ENCODE data around the gene CHST3.

Gene CHST3

GRCh38 chr10:71972746-71973695 lies 8.8 kb downstream of the CHST3 start:
- TF ChIP-seq, protein P1, sequence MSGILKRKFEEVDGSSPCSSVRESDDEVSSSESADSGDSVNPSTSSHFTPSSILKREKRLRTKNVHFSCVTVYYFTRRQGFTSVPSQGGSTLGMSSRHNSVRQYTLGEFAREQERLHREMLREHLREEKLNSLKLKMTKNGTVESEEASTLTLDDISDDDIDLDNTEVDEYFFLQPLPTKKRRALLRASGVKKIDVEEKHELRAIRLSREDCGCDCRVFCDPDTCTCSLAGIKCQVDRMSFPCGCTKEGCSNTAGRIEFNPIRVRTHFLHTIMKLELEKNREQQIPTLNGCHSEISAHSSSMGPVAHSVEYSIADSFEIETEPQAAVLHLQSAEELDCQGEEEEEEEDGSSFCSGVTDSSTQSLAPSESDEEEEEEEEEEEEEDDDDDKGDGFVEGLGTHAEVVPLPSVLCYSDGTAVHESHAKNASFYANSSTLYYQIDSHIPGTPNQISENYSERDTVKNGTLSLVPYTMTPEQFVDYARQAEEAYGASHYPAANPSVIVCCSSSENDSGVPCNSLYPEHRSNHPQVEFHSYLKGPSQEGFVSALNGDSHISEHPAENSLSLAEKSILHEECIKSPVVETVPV (CRISPR knock-in tag; IDR thresholded peaks at IDR 0.05), result no peak
- TF ChIP-seq RARB (CRISPR knock-in tag; IDR thresholded peaks at IDR 0.05) (no peak), PPARA (CRISPR knock-in tag; IDR thresholded peaks at IDR 0.05; ENCODE audit: borderline replicate concordance) (no peak), ZNF70 (CRISPR knock-in tag; IDR thresholded peaks at IDR 0.05) (no peak), ZFP30 (CRISPR knock-in tag; IDR thresholded peaks at IDR 0.05) (no peak), SNAI2 (CRISPR knock-in tag; IDR thresholded peaks at IDR 0.05) (no peak), TSHZ2 (CRISPR knock-in tag; IDR thresholded peaks at IDR 0.05) (no peak)
- TF ChIP-seq, protein P2, sequence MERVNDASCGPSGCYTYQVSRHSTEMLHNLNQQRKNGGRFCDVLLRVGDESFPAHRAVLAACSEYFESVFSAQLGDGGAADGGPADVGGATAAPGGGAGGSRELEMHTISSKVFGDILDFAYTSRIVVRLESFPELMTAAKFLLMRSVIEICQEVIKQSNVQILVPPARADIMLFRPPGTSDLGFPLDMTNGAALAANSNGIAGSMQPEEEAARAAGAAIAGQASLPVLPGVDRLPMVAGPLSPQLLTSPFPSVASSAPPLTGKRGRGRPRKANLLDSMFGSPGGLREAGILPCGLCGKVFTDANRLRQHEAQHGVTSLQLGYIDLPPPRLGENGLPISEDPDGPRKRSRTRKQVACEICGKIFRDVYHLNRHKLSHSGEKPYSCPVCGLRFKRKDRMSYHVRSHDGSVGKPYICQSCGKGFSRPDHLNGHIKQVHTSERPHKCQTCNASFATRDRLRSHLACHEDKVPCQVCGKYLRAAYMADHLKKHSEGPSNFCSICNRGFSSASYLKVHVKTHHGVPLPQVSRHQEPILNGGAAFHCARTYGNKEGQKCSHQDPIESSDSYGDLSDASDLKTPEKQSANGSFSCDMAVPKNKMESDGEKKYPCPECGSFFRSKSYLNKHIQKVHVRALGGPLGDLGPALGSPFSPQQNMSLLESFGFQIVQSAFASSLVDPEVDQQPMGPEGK (CRISPR knock-in tag; IDR thresholded peaks at IDR 0.05; ENCODE audit: borderline replicate concordance), result no peak
- TF ChIP-seq, protein P3, sequence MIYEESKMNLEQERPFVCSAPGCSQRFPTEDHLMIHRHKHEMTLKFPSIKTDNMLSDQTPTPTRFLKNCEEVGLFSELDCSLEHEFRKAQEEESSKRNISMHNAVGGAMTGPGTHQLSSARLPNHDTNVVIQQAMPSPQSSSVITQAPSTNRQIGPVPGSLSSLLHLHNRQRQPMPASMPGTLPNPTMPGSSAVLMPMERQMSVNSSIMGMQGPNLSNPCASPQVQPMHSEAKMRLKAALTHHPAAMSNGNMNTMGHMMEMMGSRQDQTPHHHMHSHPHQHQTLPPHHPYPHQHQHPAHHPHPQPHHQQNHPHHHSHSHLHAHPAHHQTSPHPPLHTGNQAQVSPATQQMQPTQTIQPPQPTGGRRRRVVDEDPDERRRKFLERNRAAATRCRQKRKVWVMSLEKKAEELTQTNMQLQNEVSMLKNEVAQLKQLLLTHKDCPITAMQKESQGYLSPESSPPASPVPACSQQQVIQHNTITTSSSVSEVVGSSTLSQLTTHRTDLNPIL (CRISPR knock-in tag; IDR thresholded peaks at IDR 0.05; ENCODE audit: low read depth), result no peak
- ATAC-seq, result no peak

- TF ChIP-seq OSR1 (CRISPR knock-in tag; IDR thresholded peaks at IDR 0.05) (no peak), POU6F1 (CRISPR knock-in tag; IDR thresholded peaks at IDR 0.05; ENCODE audit: borderline replicate concordance, low read depth) (no peak), GLIS3 (CRISPR knock-in tag; IDR thresholded peaks at IDR 0.05) (no peak), RARB (CRISPR knock-in tag; IDR thresholded peaks at IDR 0.05) (no peak), TOX (CRISPR knock-in tag; IDR thresholded peaks at IDR 0.05; ENCODE audit: borderline replicate concordance) (no peak), SNAI2 (CRISPR knock-in tag; IDR thresholded peaks at IDR 0.05) (no peak), ZNF70 (CRISPR knock-in tag; IDR thresholded peaks at IDR 0.05) (no peak), ESRRG (CRISPR knock-in tag; IDR thresholded peaks at IDR 0.05) (no peak), CSDC2 (CRISPR knock-in tag; IDR thresholded peaks at IDR 0.05) (no peak), ZNF8 (CRISPR knock-in tag; IDR thresholded peaks at IDR 0.05) (no peak), ZNF565 (CRISPR knock-in tag; conservative IDR thresholded peaks at IDR 0.05; ENCODE audit: low read depth) (no peak), ISL1 (CRISPR knock-in tag; IDR thresholded peaks at IDR 0.05) (no peak), ZC3H10 (CRISPR knock-in tag; IDR thresholded peaks at IDR 0.05) (no peak)
- TF ChIP-seq, protein P2 (CRISPR knock-in tag; IDR thresholded peaks at IDR 0.05; ENCODE audit: borderline replicate concordance), result no peak
- TF ChIP-seq, protein P3 (CRISPR knock-in tag; IDR thresholded peaks at IDR 0.05; ENCODE audit: low read depth), result no peak
- ATAC-seq, result no peak
Observed at GRCh38 chr10:71973777-71974488, 9.7 kb downstream of the CHST3 start.

Data from SK-N-SH treated with all-trans-retinoic acid at 6 μM for 48 hours (cell line).